GM18858 (cell line): Measurements from ENCODE around the gene PSRC1.
"Not testable (repeated sequence)": the region's sequence is repeated elsewhere in the genome, so short reads cannot be mapped to it uniquely, and the experiment has no call there.

Experiments
- ATAC-seq: cut with Tn5 transposase; IDR thresholded peaks from one replicate; pipeline ENCODE4 v1.9.1; 2021; ENCODE audit not compliant: unreplicated experiment

Gene PSRC1

GRCh38 chr1:109282952-109283747 lies at the start of gene PSRC1:
Gene PSRC1 (minus strand): TSS chr1:109283145.
- ATAC-seq, result peak; percentile 73

GRCh38 chr1:109331113-109331512 lies 48.2 kb upstream of the PSRC1 start:
- no peak for ATAC-seq

- ATAC-seq, result no peak
Observed at GRCh38 chr1:109327285-109327684, 44.3 kb upstream of the PSRC1 start.

GRCh38 chr1:109322974-109323373 lies 40.0 kb upstream of the PSRC1 start:
- ATAC-seq, result no peak

- no peak for ATAC-seq
Observed at GRCh38 chr1:109319114-109319513, 36.2 kb upstream of the PSRC1 start.

- ATAC-seq, result no peak
Observed at GRCh38 chr1:109316506-109316905, 33.6 kb upstream of the PSRC1 start.

GRCh38 chr1:109315288-109315687 lies 32.3 kb upstream of the PSRC1 start:
- no peak for ATAC-seq

GRCh38 chr1:109314795-109315194 lies 31.9 kb upstream of the PSRC1 start:
- no peak for ATAC-seq

- ATAC-seq, result no peak
Observed at GRCh38 chr1:109312978-109313775, 30.2 kb upstream of the PSRC1 start.

GRCh38 chr1:109312246-109312645 lies 29.3 kb upstream of the PSRC1 start:
- no peak for ATAC-seq

- no peak for ATAC-seq
Observed at GRCh38 chr1:109309347-109309746, 26.4 kb upstream of the PSRC1 start.

GRCh38 chr1:109307274-109308021 lies 24.5 kb upstream of the PSRC1 start:
- no peak for ATAC-seq

GRCh38 chr1:109306832-109307273 lies 23.9 kb upstream of the PSRC1 start, which contains the start of gene MYBPHL:
Gene MYBPHL (minus strand): TSS chr1:109307011. CDS start chr1:109306991, 20 bp downstream.
- ATAC-seq, result no peak

GRCh38 chr1:109305991-109306390 lies 23.0 kb upstream of the PSRC1 start:
- not testable (repeated sequence) for ATAC-seq

- no peak for ATAC-seq
Observed at GRCh38 chr1:109304226-109304920, 21.4 kb upstream of the PSRC1 start.

GRCh38 chr1:109301874-109302273 lies 18.9 kb upstream of the PSRC1 start:
- ATAC-seq, result no peak

- no peak for ATAC-seq
Observed at GRCh38 chr1:109300650-109301151, 17.8 kb upstream of the PSRC1 start.

GRCh38 chr1:109299558-109300343 lies 16.8 kb upstream of the PSRC1 start:
- no peak for ATAC-seq

- ATAC-seq, result no peak
Observed at GRCh38 chr1:109298666-109299557, 16.0 kb upstream of the PSRC1 start.
